HL-60 (cell line): ENCODE measurements around the gene SPANXN3.

ENCODE experiments used
- SPI1 ChIP-seq: IDR thresholded peaks from 2 replicates; pipeline ENCODE4 v1.6.1; 2012; ENCODE audit warnings: low read depth, mild to moderate bottlenecking, borderline replicate concordance
- TF ChIP-seq, protein P1 (sequence below): IDR thresholded peaks from one replicate; pipeline ENCODE4 v1.5.1; 2011; ENCODE audit warnings: low read length, control low read depth, inconsistent platforms; ENCODE audit not compliant: insufficient read depth
- TF ChIP-seq, protein P2 (sequence below): IDR thresholded peaks from 2 replicates; pipeline ENCODE4 v1.6.1; 2012; ENCODE audit warnings: low read depth; ENCODE audit not compliant: insufficient replicate concordance

DNA sequence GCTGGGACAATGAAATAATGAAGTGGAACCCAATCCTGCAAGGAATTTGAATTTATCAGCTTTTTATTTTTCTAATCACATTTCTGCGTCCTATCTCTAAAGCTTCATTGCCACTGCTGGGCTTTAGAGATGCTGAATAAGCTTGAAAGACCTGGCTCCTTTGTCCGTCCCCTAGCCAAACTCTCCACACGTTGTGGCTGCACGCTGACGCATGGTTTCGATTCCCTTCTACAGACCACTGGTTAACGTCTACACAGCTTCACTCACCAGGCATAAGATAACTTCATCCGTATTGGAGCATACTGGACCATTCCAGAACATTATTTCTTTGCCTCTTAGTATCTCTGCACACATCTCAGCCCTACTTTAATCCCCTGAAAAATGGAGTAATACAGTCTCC, 31.2 kb downstream of the SPANXN3 start:
- TF ChIP-seq, protein P1, sequence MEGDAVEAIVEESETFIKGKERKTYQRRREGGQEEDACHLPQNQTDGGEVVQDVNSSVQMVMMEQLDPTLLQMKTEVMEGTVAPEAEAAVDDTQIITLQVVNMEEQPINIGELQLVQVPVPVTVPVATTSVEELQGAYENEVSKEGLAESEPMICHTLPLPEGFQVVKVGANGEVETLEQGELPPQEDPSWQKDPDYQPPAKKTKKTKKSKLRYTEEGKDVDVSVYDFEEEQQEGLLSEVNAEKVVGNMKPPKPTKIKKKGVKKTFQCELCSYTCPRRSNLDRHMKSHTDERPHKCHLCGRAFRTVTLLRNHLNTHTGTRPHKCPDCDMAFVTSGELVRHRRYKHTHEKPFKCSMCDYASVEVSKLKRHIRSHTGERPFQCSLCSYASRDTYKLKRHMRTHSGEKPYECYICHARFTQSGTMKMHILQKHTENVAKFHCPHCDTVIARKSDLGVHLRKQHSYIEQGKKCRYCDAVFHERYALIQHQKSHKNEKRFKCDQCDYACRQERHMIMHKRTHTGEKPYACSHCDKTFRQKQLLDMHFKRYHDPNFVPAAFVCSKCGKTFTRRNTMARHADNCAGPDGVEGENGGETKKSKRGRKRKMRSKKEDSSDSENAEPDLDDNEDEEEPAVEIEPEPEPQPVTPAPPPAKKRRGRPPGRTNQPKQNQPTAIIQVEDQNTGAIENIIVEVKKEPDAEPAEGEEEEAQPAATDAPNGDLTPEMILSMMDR = no peak
- no peak for TF ChIP-seq SPI1
- TF ChIP-seq, protein P2, sequence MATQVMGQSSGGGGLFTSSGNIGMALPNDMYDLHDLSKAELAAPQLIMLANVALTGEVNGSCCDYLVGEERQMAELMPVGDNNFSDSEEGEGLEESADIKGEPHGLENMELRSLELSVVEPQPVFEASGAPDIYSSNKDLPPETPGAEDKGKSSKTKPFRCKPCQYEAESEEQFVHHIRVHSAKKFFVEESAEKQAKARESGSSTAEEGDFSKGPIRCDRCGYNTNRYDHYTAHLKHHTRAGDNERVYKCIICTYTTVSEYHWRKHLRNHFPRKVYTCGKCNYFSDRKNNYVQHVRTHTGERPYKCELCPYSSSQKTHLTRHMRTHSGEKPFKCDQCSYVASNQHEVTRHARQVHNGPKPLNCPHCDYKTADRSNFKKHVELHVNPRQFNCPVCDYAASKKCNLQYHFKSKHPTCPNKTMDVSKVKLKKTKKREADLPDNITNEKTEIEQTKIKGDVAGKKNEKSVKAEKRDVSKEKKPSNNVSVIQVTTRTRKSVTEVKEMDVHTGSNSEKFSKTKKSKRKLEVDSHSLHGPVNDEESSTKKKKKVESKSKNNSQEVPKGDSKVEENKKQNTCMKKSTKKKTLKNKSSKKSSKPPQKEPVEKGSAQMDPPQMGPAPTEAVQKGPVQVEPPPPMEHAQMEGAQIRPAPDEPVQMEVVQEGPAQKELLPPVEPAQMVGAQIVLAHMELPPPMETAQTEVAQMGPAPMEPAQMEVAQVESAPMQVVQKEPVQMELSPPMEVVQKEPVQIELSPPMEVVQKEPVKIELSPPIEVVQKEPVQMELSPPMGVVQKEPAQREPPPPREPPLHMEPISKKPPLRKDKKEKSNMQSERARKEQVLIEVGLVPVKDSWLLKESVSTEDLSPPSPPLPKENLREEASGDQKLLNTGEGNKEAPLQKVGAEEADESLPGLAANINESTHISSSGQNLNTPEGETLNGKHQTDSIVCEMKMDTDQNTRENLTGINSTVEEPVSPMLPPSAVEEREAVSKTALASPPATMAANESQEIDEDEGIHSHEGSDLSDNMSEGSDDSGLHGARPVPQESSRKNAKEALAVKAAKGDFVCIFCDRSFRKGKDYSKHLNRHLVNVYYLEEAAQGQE = no peak
